T-helper 1 cell treated with Interleukin-12 subunit alpha and Interleukin-12 subunit beta and Interleukin-4 antibody, amounts not matched to agents 30 ng/mL and 1 ng/mL, for 36 hours (primary cell): ENCODE results near the gene PSMF1. TPM values are rescaled to one million over a fixed set of nuclear protein-coding genes. Genes with fewer than 3 reads are reported as not detected.
"Not testable (repeated sequence)": the region's sequence is repeated elsewhere in the genome, so short reads cannot be mapped to it uniquely, and the experiment has no call there.

Experiments
- intact Hi-C: fragments of 100-400 bp; cut with micrococcal nuclease; formaldehyde crosslinking; loops from one replicate; pipeline ENCODE4 v1.15.1; 2024
- total RNA-seq: library from RNA; stranded (reverse); gene quantifications from 2 replicates; pipeline ENCODE4 v1.2.3, GENCODE V29; 2022

The PSMF1 gene
- total RNA-seq, 1 donor from 2014 or later = 163 TPM

GRCh38 chr20:1212023-1212422 is 93.6 kb downstream of the PSMF1 start:
- intact Hi-C loops = loop anchor here (2.0 to 5.0 kb wide), 2 partner anchors 93 to 255 kb away; partner anchors contain the start of gene PSMF1

DNA sequence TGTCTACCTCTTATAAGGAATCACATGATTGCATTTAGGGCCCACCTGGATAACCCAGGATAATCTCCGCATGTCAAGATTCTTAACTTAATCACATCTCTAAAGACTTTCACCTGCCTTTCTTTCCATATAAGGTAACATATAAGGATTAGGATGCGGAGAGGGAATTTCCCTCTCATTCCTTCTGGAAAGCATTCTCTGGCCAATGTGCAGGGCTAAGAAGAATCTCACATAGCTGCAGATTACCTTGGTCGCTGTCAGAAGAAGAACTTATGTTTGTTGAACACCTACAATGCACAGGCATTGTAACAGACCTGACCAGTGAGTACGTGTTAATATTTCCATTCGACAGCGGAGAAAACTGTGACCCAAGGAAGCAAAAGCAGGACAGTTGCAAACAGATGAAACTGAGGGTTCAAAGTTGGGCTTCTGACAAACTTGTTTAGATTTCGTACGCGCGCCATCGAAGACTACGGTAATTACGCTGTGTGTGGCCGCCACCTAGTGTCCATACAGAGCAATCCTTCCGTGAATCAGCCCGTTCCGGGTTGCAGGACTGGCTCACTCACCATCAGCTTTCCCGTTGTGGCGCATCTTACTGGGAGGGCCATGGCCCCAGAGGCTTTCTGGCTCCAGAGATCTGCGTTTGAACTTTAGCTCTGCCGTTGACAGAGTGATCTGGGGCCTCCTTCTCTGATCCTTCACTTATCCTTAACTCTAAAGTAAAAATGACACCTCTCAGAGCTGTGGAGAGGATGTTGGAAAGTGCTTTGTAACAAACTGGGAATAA is 94.4 kb downstream of the PSMF1 start:
- intact Hi-C loops = loop anchor here (1.0 to 5.0 kb wide), 7 partner anchors 12 to 397 kb away; partner anchors contain the start of gene PSMF1

GRCh38 chr20:1214838-1215261 is 96.4 kb downstream of the PSMF1 start:
- intact Hi-C loops = loop anchor here (5.0 kb wide), 1 partner anchor 258 kb away; no protein-coding TSS in a partner anchor

DNA sequence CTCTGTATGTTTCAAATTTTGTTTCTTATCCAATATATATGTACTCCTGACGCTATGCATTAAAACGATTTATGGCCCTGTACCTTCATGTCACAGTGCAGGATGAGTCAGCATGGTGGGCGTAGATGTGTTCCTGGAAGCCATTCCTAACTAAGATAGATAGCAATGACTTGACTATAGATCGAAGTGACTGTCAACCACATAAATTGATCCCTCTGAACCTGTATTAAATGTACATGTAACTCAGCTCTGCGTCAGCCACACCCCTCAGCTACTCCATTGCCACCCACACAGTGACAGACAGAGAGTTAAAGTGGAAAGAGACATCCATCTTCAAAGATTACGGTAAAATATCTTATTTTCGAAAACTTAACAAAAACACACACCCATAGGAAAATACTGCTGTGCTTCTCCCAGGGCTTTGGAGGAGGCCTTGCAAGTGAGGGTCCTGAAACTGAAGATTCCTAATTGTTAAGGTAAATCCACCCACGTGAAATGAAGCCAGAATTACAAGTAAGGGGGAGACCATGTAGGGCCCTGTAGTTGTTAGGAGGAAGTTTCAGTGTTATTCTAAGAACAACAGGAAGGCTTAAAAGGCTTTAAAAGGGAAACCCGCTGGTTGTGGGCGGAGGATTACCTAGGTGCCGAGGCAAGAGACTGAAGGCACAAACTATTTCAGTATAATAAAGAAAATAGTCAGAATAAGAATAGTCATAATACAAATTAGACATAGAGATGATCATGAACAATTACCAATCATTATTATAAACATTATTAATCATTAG is 97.2 kb downstream of the PSMF1 start:
- intact Hi-C loops = no loop called here

- intact Hi-C loops = not testable (repeated sequence)
Observed at GRCh38 chr20:1216527-1217427, 98.4 kb downstream of the PSMF1 start.

Other genes with a start within 250 kb of the PSMF1 start
- not detected in 2 replicates for gene ANGPT4, start 202.3 kb upstream of the PSMF1 start, total RNA-seq
- not detected in 2 replicates for gene RSPO4, start 116.3 kb upstream of the PSMF1 start, total RNA-seq
- 0.25 TPM in 1 of 2 replicates, not detected in the other for gene TMEM74B, start 66.4 kb downstream of the PSMF1 start, total RNA-seq
- gene C20orf202, start 84.9 kb downstream of the PSMF1 start, total RNA-seq = not detected in 2 replicates
- gene RAD21L1, start 107.4 kb downstream of the PSMF1 start, total RNA-seq = not detected in 2 replicates
- 6.1 and 6.8 TPM in 2 replicates for gene SNPH, start 147.7 kb downstream of the PSMF1 start, total RNA-seq
- 1.9 and 2.5 TPM in 2 replicates for gene SDCBP2, start 210.5 kb downstream of the PSMF1 start, total RNA-seq